CD4-positive, alpha-beta T cell treated with Interleukin-15 for 1 hour (primary cell): ENCODE data around the gene DOK6.
"Not testable (repeated sequence)": the region's sequence is repeated elsewhere in the genome, so short reads cannot be mapped to it uniquely, and the experiment has no call there.

Source experiments
- DNase-seq: peaks from one replicate; pipeline ENCODE4 v3.0.0-alpha.2; 2020

Gene DOK6

GRCh38 chr18:69400253-69400975, at the start of gene DOK6:
Gene DOK6, plus strand, starts transcription at chr18:69400888.
- no peak for DNase-seq

- no peak for DNase-seq
These were observed 47.7 kb upstream of the DOK6 start for GRCh38 chr18:69353023-69353422.

- no peak for DNase-seq
These were observed 43.1 kb upstream of the DOK6 start for GRCh38 chr18:69357590-69357989.

- no peak for DNase-seq
These were observed 42.3 kb upstream of the DOK6 start for GRCh38 chr18:69358212-69358895.

- not testable (repeated sequence) for DNase-seq
These were observed 40.9 kb upstream of the DOK6 start for GRCh38 chr18:69359768-69360167.

GRCh38 chr18:69364930-69365329, 35.8 kb upstream of the DOK6 start:
- no peak for DNase-seq

- no peak for DNase-seq
These were observed 35.0 kb upstream of the DOK6 start for GRCh38 chr18:69365658-69366057.

GRCh38 chr18:69367104-69367503, 33.6 kb upstream of the DOK6 start:
- DNase-seq = no peak

- DNase-seq = no peak
These were observed 29.0 kb upstream of the DOK6 start for GRCh38 chr18:69371729-69372128.

GRCh38 chr18:69380324-69380723, 20.4 kb upstream of the DOK6 start:
- DNase-seq = no peak

GRCh38 chr18:69383186-69383585, 17.5 kb upstream of the DOK6 start:
- DNase-seq = no peak

- no peak for DNase-seq
These were observed 13.5 kb upstream of the DOK6 start for GRCh38 chr18:69387186-69387585.

- no peak for DNase-seq
These were observed 12.5 kb upstream of the DOK6 start for GRCh38 chr18:69388222-69388621.

- DNase-seq = no peak
These were observed 3.6 kb upstream of the DOK6 start for GRCh38 chr18:69397096-69397495.

- DNase-seq = no peak
These were observed 1.4 kb upstream of the DOK6 start for GRCh38 chr18:69399253-69399652.

GRCh38 chr18:69400976-69401225, 213 bp downstream of the DOK6 start:
- DNase-seq = no peak

GRCh38 chr18:69401226-69401971, 711 bp downstream of the DOK6 start:
- DNase-seq = no peak

- no peak for DNase-seq
These were observed 1.4 kb downstream of the DOK6 start for GRCh38 chr18:69401972-69402532.

- DNase-seq = no peak
These were observed 1.9 kb downstream of the DOK6 start for GRCh38 chr18:69402533-69402989.

- DNase-seq = no peak
These were observed 7.8 kb downstream of the DOK6 start for GRCh38 chr18:69408522-69408921.

GRCh38 chr18:69411199-69411598, 10.5 kb downstream of the DOK6 start:
- DNase-seq = no peak

GRCh38 chr18:69414184-69414583, 13.5 kb downstream of the DOK6 start:
- no peak for DNase-seq

- no peak for DNase-seq
These were observed 32.2 kb downstream of the DOK6 start for GRCh38 chr18:69432847-69433246.

- DNase-seq = no peak
These were observed 34.3 kb downstream of the DOK6 start for GRCh38 chr18:69435000-69435399.
